Endothelial cell of umbilical vein (primary cell): ENCODE data around the gene RAG1. TPM values are rescaled to one million over a fixed set of nuclear protein-coding genes. Genes with fewer than 3 reads are reported as not detected.

Experiments
- BruUV-seq: library from RNA; stranded (reverse); fragments of 400-500 nt; replicated peaks from 2 replicates; lab custom pipeline; 2021; lab: Mats Ljungman, UMichigan
- CTCF ChIA-PET: fragments of 300-600, 350-600 bp; sonication (Branson Sonifier 250); formaldehyde crosslinking; loops from one replicate; lab custom pipeline; 2021; ENCODE audit warnings: antibody characterized with exemption, inconsistent platforms; lab: Charles Lee
- POLR2A ChIA-PET: fragments of 300-600, 350-600 bp; sonication (Branson Sonifier 250); formaldehyde crosslinking; loops from one replicate; lab custom pipeline; 2021; ENCODE audit warnings: antibody characterized with exemption, inconsistent platforms; lab: Charles Lee
- DNase-seq: peaks from one replicate; pipeline ENCODE4 v3.0.0-alpha.2; 2011; ENCODE audit warnings: low read depth, low spot score
- FAIRE-seq: peaks from 2 replicates; lab custom pipeline; 2011; peaks lifted over from hg19 to GRCh38; lab: Jason Lieb, UNC
- H2AFZ ChIP-seq: 2 replicates; pipeline ENCODE4 v1.6.0; 2012; ENCODE audit warnings: low read depth, low read length, control low read depth, inconsistent platforms
- H3K27ac ChIP-seq: 2 replicates; pipeline ENCODE4 v1.5.1; 2011; ENCODE audit warnings: low read depth, mild to moderate bottlenecking, control low read depth, low read length, moderate library complexity; ENCODE audit not compliant: insufficient read depth
- H3K27me3 ChIP-seq, 2 experiments: 2 replicates each; pipeline versions ENCODE4 v1.6.0 to v1.6.1; 2011; ENCODE audit warnings: low read length in 2 of 2, mixed read lengths in 1 of 2; ENCODE audit not compliant: control insufficient read depth in 2 of 2, insufficient read depth in 2 of 2
- H3K36me3 ChIP-seq, 2 experiments: 2 replicates in 1 of 2; 3 replicates in 1 of 2; pipeline ENCODE4 v1.5.1; 2011; ENCODE audit warnings: low read length in 2 of 2, mild to moderate bottlenecking in 1 of 2, moderate library complexity in 1 of 2; ENCODE audit not compliant: control insufficient read depth in 2 of 2, insufficient read depth in 2 of 2; ENCODE audit errors: extremely low read depth in 1 of 2
- H3K4me1 ChIP-seq: 3 replicates; pipeline ENCODE4 v1.5.1; 2011; ENCODE audit warnings: mild to moderate bottlenecking, low read length; ENCODE audit not compliant: control insufficient read depth, insufficient read depth; ENCODE audit errors: extremely low read depth
- H3K4me2 ChIP-seq: 2 replicates; pipeline ENCODE4 v1.6.1; 2011; ENCODE audit warnings: low read length, control low read depth, mixed read lengths; ENCODE audit not compliant: insufficient read depth
- H3K4me3 ChIP-seq, 3 experiments: fragments of 200-600 bp in 1 of 3; sonication (generic), shearing (Covaris generic) in 1 of 3; replicated peaks in 1 of 3; 2 replicates each; pipeline ENCODE4 v1.5.1; 2011 to 2016; ENCODE audit warnings: control low read depth in 3 of 3, low read length in 3 of 3, mild to moderate bottlenecking in 2 of 3, inconsistent platforms in 1 of 3, low read depth in 1 of 3, moderate library complexity in 1 of 3; ENCODE audit not compliant: insufficient read depth in 1 of 3
- H3K79me2 ChIP-seq: 2 replicates; pipeline ENCODE4 v1.6.0; 2012; ENCODE audit warnings: low read length, inconsistent platforms; ENCODE audit not compliant: control insufficient read depth, insufficient read depth
- H3K9ac ChIP-seq: replicated peaks from 2 replicates; pipeline ENCODE3; 2011; ENCODE audit warnings: low read length, control low read depth; ENCODE audit not compliant: insufficient read depth; ENCODE audit errors: extremely low read depth
- H3K9me1 ChIP-seq: replicated peaks from 3 replicates; pipeline ENCODE4 v1.6.0; 2011; ENCODE audit warnings: mild to moderate bottlenecking, low read length; ENCODE audit not compliant: control insufficient read depth, insufficient read depth; ENCODE audit errors: extremely low read depth
- H3K9me3 ChIP-seq: replicated peaks from 2 replicates; pipeline ENCODE4 v1.5.1; 2012; ENCODE audit warnings: low read length, inconsistent platforms; ENCODE audit not compliant: control insufficient read depth, insufficient read depth
- H4K20me1 ChIP-seq: replicated peaks from 2 replicates; pipeline ENCODE3; 2011; ENCODE audit warnings: mild to moderate bottlenecking, low read length; ENCODE audit not compliant: control insufficient read depth, insufficient read depth; ENCODE audit errors: extremely low read depth
- EZH2 ChIP-seq: IDR thresholded peaks from 2 replicates; pipeline ENCODE4 v1.6.1; 2012; ENCODE audit warnings: borderline replicate concordance, low read depth, mild to moderate bottlenecking, moderate library complexity, low read length, inconsistent platforms; ENCODE audit not compliant: severe bottlenecking
- FOS ChIP-seq: IDR thresholded peaks from 2 replicates; pipeline ENCODE4 v1.6.1; 2011; ENCODE audit warnings: mild to moderate bottlenecking, low read length, moderate library complexity, borderline replicate concordance; ENCODE audit not compliant: insufficient read depth
- GATA2 ChIP-seq: IDR thresholded peaks from 2 replicates; pipeline ENCODE4 v1.7.0; 2011; ENCODE audit warnings: low read depth, mild to moderate bottlenecking, moderate library complexity, mixed read lengths, low read length; ENCODE audit not compliant: insufficient read length, insufficient read depth
- JUN ChIP-seq: IDR thresholded peaks from 2 replicates; pipeline ENCODE4 v1.6.1; 2011; ENCODE audit warnings: borderline replicate concordance, low read depth; ENCODE audit not compliant: insufficient read length, insufficient read depth
- MAX ChIP-seq: IDR thresholded peaks from 2 replicates; pipeline ENCODE4 v1.6.1; 2011; ENCODE audit not compliant: insufficient read depth, insufficient read length
- MYC ChIP-seq: IDR thresholded peaks from one replicate; pipeline ENCODE4 v1.6.1; 2011; ENCODE audit warnings: mild to moderate bottlenecking, low read depth, low read length
- POLR2A ChIP-seq: IDR thresholded peaks from 2 replicates; pipeline ENCODE4 v1.6.1; 2012; ENCODE audit warnings: low read depth, mild to moderate bottlenecking, control low read depth, low read length
- POLR2AphosphoS5 ChIP-seq: IDR thresholded peaks from 2 replicates; pipeline ENCODE4 v1.6.1; 2012; ENCODE audit warnings: low read depth, mild to moderate bottlenecking, control low read depth, low read length, moderate library complexity; ENCODE audit not compliant: insufficient read depth
- dilution Hi-C: fragments of 300-500 bp; cut with MboI; formaldehyde crosslinking; loops from one replicate; pipeline ENCODE4 v1.15.0; 2019; ENCODE audit warnings: low sequenced_read_pairs; ENCODE audit not compliant: extremely low pct_ligation_motif_present
- intact Hi-C: fragments of 100-400 bp; cut with micrococcal nuclease; formaldehyde crosslinking; loops from one replicate; pipeline ENCODE4 v1.10.0; 2022
- polyA plus RNA-seq, 4 experiments: library from polyadenylated mRNA; depleted of rRNA in 3 of 4; stranded (reverse) in 3 of 4; unstranded in 1 of 4; fragments of >200 nt; gene quantifications; 2 replicates each; pipeline versions ENCODE4 v1.2.1 to v1.2.3, GENCODE V29; 2011 to 2012; ENCODE audit warnings: missing spikeins in 1 of 4
- total RNA-seq: library from RNA; stranded (reverse); gene quantifications from 2 replicates; pipeline ENCODE4 v1.2.3, GENCODE V29; 2021

Gene RAG1
- total and polyA plus RNA-seq, 2 donors (not counting 3 experiments of a cell fraction or from before 2014, with no cell fraction given) = 0.15 to 1.2 TPM

DNA sequence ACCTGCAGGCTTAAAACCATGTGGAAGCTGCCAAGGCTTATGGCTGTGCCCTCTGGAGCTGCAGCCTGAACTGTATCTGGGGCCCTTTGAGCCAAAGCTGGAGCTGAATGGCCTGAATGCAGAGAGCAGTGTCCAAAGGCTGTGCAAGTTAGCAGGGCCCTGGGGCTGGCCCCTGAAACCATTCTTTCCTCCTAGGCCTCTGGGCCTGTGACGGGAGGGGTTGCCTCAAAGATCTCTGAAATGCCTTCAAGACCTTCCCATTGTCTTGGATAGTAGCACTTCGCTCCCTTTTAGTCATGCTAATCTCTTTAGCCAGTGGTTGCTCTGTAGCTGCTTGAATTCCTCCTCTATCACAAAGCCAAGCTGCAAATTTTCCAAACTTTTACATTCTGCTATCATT is 13.7 kb downstream of the RAG1 start:
- H4K20me1 ChIP-seq = no peaks in the 10 kb centered on the region
- no peak for TF ChIP-seq FOS
- no peak for TF ChIP-seq EZH2
- no peaks in the 10 kb centered on the region for H3K36me3 ChIP-seq
- FAIRE-seq = no peak
- ChIA-PET POLR2A (no interaction called here), CTCF (interaction anchor here (1.2 kb wide), 1 partner anchor 165 kb away, joined by 3 read pairs; no protein-coding TSS in a partner anchor)
- no peak overlapping the region for H3K4me3 ChIP-seq
- no peaks in the 10 kb centered on the region for H3K9me1 ChIP-seq
- dilution Hi-C loops = no loop called here
- intact Hi-C loops = no loop called here
- H3K4me2 ChIP-seq = no peak overlapping the region
- peaks cover 2% of the 10 kb centered on the region in 2 experiments for H3K27me3 ChIP-seq
- H3K9me3 ChIP-seq = no peaks in the 10 kb centered on the region
- H2AFZ ChIP-seq = no peak overlapping the region
- H3K27ac ChIP-seq = no peak overlapping the region
- H3K9ac ChIP-seq = no peak overlapping the region
- no peaks in the 10 kb centered on the region for H3K4me1 ChIP-seq
- BruUV-seq = no TSS peak
- no peak for DNase-seq
- H3K79me2 ChIP-seq = no peaks in the 10 kb centered on the region

DNA sequence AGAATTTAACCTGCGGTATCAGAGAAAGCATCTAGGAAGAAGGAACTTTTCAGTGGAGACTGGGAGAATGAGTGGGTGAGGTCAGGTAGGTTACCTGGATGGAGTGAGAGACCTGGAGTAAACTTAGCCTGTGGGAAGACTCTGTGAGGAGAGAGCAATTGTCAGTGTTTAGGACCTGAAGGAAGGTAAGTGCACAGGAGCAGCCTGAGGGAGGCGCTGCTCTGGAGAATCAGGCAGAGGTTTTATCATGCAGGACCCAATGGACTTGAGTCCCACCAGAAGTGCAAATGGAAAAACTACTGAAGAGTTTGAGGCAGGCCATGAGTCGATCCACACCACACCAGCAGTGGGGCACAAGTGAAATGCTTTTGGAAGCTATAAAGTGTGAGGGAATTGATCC is 15.9 kb downstream of the RAG1 start:
- dilution Hi-C loops = no loop called here
- H3K79me2 ChIP-seq = no peaks in the 10 kb centered on the region
- no peak overlapping the region for H2AFZ ChIP-seq
- no peak for FAIRE-seq
- intact Hi-C loops = no loop called here
- H4K20me1 ChIP-seq = no peaks in the 10 kb centered on the region
- no peaks in the 10 kb centered on the region for H3K9me3 ChIP-seq
- POLR2A ChIA-PET = no interaction called here
- CTCF ChIA-PET = interaction anchor here (2.1 kb wide), 1 partner anchor 19 kb away, joined by 5 read pairs; no protein-coding TSS in a partner anchor
- no peak overlapping the region for H3K4me3 ChIP-seq
- no peak overlapping the region for H3K27ac ChIP-seq
- H3K4me1 ChIP-seq = no peaks in the 10 kb centered on the region
- no peak for TF ChIP-seq POLR2AphosphoS5
- no peak for TF ChIP-seq GATA2
- no peak for TF ChIP-seq MYC
- TF ChIP-seq POLR2A = no peak
- no peak for TF ChIP-seq FOS
- no peak for TF ChIP-seq JUN
- TF ChIP-seq MAX = no peak
- peaks cover 2 to 7% of the 10 kb centered on the region in 2 experiments for H3K27me3 ChIP-seq
- BruUV-seq = no TSS peak
- no peaks in the 10 kb centered on the region for H3K9me1 ChIP-seq
- H3K9ac ChIP-seq = no peak overlapping the region
- H3K4me2 ChIP-seq = no peak overlapping the region
- no peaks in the 10 kb centered on the region for H3K36me3 ChIP-seq
- no peak for DNase-seq
